Measurements from ENCODE around the gene ANO3. TPM values are rescaled to one million over a fixed set of nuclear protein-coding genes. Genes with fewer than 3 reads are reported as not detected.

The ANO3 gene
- total and polyA plus RNA-seq, 2 of the 4 experiments (the other 2 are of a cell fraction), result 0.02 to 0.18 TPM

- Histone ChIP-seq H2AFZ (replicated peaks; ENCODE audit: low read length, poor library complexity) (no peak overlapping the region), H3K9ac (ENCODE audit: low read depth, low read length) (no peak overlapping the region), H4K5ac (ENCODE audit: low read depth, low read length) (no peak overlapping the region), H2BK5ac (ENCODE audit: low read depth, low read length, poor library complexity, severe bottlenecking) (no peak overlapping the region), H4K20me1 (ENCODE audit: insufficient read depth, low read length) (no peaks in the 10 kb centered on the region), H3K9me3 (ENCODE audit: control insufficient read depth, insufficient read depth, low read length) (no peaks in the 10 kb centered on the region), H3K18ac (ENCODE audit: low read depth, low read length) (no peak overlapping the region), H3K79me1 (ENCODE audit: low read depth in 1 of 2, low read length in 2 of 2) (no peaks in the 10 kb centered on the region), H2AK9ac (replicated peaks; ENCODE audit: low read depth, low read length, poor library complexity) (no peak overlapping the region), H3K36me3 (ENCODE audit: control insufficient read depth, insufficient read depth, low read length) (no peaks in the 10 kb centered on the region), H3K14ac (replicated peaks; ENCODE audit: low read depth, low read length) (no peak overlapping the region), H3K4ac (ENCODE audit: low read depth, low read length) (no peak overlapping the region), H2AK5ac (ENCODE audit: low read depth, low read length) (no peak overlapping the region), H4K91ac (ENCODE audit: insufficient read depth, low read depth, low read length) (no peak overlapping the region), H2BK20ac (ENCODE audit: low read depth, low read length) (no peak overlapping the region), H3K4me2 (ENCODE audit: low read depth, low read length) (no peak overlapping the region), H3K27me3 (ENCODE audit: control insufficient read depth, insufficient read depth, low read length) (no peaks in the 10 kb centered on the region), H3K4me3 (ENCODE audit: insufficient read depth, low read depth, low read length) (no peak overlapping the region), H3K23ac (ENCODE audit: low read depth, low read length) (no peak overlapping the region), H4K8ac (ENCODE audit: low read depth in 2 of 2, low read length in 2 of 2) (no peak overlapping the region), H3K4me1 (ENCODE audit: control insufficient read depth, insufficient read depth, low read length) (no peaks in the 10 kb centered on the region), H3K27ac (ENCODE audit: insufficient read depth, low read length) (no peak overlapping the region), H2BK120ac (ENCODE audit: low read depth, low read length) (no peak overlapping the region), H2BK15ac (ENCODE audit: low read depth, low read length) (no peak overlapping the region), H3K9me1 (ENCODE audit: insufficient read depth, low read length) (no peaks in the 10 kb centered on the region), H3K56ac (ENCODE audit: extremely low read depth, insufficient read depth, low read length) (no peak overlapping the region)
- no TSS peak for BruUV-seq (replicated peaks)
- ChIA-PET CTCF (no interaction called here), POLR2A (ENCODE audit: unreplicated experiment) (no interaction called here)
- ATAC-seq (ENCODE audit: low read depth), result no peak
- intact Hi-C loops (cut with micrococcal nuclease), result no loop called here
- in situ Hi-C loops (cut with MboI; ENCODE audit: low sequenced_read_pairs), result no loop called here
- dilution Hi-C loops (cut with HindIII; ENCODE audit: low sequenced_read_pairs, unreplicated experiment), result no loop called here
- TF ChIP-seq MAFK (IDR thresholded peaks at IDR 0.05; ENCODE audit: low read depth, low read length) (peak; percentile 75), SMC3 (IDR thresholded peaks at IDR 0.05; ENCODE audit: low read depth, low read length) (no peak)
- DNase-seq, result no peak
Measured at GRCh38 chr11:26465274-26465673, 133.3 kb downstream of the ANO3 start.
